HG02852 (cell line): Measurements from ENCODE around the gene ATG16L1.
A peak's percentile ranks its signal among the peaks of the same experiment; 100 is the strongest.

Experiments used
- ATAC-seq: cut with Tn5 transposase; IDR thresholded peaks from one replicate; pipeline ENCODE4 v1.9.1; 2021; ENCODE audit warnings: mild to moderate bottlenecking, moderate library complexity; ENCODE audit not compliant: unreplicated experiment

ATG16L1 gene

DNA sequence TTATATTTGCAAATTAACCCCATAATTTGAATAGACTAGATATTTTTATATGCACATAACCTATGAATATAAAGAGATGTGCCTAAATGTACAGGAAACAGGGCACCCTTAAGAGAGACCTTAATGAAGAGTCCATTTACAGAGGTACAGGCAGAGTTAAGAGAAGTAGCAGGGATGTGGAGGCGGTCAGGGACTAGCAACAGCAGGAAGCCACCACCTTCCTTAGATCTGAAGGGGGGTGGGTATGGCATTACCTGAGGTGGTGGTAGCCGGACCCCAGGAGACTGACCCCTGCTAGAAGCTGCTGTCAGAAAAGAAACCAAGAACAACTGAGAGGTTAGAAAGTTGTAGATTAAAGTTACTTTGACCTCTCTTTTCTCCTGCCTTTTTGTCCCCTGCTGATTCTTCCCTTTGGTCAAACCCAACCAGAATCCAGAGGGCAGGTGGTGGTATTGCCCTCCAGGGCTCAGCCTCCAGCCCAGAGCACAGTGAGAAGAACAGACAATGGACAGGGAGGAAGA, 24.9 kb upstream of the ATG16L1 start:
- no peak for ATAC-seq

- ATAC-seq: no peak
Measured at GRCh38 chr2:233227346-233227978, 24.0 kb upstream of the ATG16L1 start.

DNA sequence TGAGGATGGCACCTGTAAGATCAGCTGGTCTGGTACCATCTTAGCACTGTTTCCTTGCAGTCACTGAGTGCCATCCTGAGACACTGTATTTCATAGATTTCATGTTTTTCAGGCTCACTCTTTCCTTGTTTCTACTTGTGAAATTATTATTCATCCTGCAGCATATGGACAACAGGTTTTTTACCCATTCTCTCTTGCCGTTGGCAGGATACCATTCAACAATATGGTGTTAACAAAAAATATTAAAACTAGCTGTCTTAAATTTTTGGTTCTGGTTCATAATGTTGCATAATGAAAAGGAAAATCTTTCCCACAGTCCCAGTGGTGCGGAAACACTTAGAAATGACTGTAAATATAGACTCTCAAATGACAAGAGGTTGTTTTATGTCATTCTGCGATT, 23.1 kb upstream of the ATG16L1 start:
- no peak for ATAC-seq

DNA sequence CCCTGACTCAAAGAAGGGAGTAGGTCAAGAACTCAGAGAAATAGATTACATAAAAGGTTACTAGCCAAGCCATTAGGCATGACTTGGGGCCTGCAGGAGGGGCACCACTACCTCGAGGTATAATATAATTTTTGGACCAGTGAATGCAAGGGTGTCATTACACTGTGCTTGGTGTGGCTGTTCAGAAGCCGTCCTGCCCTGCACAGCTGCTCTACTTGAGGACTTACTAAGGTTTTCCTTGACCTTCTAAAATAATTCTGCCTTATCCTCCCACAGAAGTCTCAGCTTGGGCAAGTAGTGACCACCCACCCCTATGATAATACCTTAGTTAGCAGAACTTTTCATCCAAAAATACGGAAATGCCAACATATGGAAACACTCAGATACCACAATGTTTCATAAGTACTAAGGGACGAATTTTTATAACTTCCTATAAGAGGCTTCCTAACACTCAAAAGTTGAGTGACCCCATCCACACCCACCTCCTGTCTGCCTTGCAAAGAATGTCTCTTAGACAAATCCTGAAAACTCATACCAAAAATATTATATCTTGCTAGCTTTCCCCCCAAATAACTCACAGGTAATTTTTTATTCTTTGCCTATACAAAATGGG, 17.7 kb upstream of the ATG16L1 start:
- no peak for ATAC-seq

GRCh38 chr2:233234264-233234663, 17.2 kb upstream of the ATG16L1 start:
- ATAC-seq: no peak

GRCh38 chr2:233234996-233235395, 16.5 kb upstream of the ATG16L1 start:
- ATAC-seq: no peak

GRCh38 chr2:233235977-233236376, 15.5 kb upstream of the ATG16L1 start:
- no peak for ATAC-seq

- no peak for ATAC-seq
Measured at GRCh38 chr2:233236820-233237589, 14.5 kb upstream of the ATG16L1 start.

GRCh38 chr2:233240897-233241296, 10.6 kb upstream of the ATG16L1 start:
- no peak for ATAC-seq

GRCh38 chr2:233241803-233242202, 9.7 kb upstream of the ATG16L1 start:
- ATAC-seq: no peak

GRCh38 chr2:233242231-233242927, 9.1 kb upstream of the ATG16L1 start:
- ATAC-seq: no peak

GRCh38 chr2:233243348-233243747, 8.1 kb upstream of the ATG16L1 start:
- no peak for ATAC-seq

GRCh38 chr2:233244818-233245217, 6.7 kb upstream of the ATG16L1 start:
- ATAC-seq: no peak

DNA sequence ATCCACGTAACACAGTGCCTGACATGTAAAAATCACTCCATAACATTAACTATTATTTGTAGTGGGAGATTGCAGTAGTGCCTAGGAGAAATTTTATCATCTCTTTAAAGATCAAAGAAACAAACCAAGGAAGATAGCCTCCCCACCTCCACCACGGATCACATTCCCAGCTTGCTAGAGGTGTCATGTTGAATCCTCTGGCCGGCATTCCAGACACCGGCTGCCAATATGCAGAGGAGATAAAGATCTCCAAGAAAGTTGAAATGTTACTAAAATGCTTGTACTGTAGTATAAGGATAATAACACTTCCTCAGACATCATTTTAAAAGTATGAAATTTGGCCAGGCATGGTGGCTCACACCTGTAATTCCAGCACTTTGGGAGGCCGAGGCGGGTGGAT, 6.1 kb upstream of the ATG16L1 start:
- ATAC-seq: no peak

DNA sequence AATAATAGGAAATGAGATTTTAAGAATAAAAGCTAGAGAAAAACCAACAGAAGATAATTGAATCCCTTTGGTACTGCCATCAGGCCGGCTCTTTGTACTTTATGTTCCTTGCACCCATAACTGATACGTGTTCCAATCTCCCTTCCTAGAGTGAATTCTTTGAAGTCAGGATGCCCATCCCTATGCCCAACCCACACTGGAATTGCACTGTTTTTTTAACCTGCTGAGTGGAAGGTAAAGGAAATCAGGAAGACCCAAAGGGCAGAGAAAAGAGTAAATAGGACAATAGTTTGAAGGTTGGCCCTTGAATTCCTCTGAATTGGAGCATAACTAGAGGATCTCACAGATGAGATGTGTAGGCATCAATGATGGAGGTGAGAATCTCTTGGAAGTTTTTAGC, 4.4 kb upstream of the ATG16L1 start:
- no peak for ATAC-seq

DNA sequence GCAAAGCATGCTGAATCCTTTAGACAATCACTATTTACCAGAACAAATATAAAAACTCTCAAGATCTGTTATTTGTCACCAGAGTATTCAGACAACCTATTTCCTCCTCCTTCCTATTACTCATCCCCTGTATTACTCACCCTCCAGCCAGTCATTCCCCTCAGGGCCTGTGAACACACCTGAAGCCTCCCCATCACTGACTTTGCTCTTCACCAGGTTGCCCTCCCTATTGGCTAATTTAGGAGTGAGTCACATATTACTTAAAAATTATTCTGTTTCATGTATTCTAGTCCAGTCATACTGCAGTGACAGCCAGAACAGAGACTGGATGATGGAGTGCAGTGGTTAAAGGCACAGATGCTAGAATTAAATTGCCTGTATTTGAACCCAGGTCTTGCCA, 3.7 kb upstream of the ATG16L1 start:
- ATAC-seq: no peak

- ATAC-seq: no peak
Measured at GRCh38 chr2:233248999-233249398, 2.5 kb upstream of the ATG16L1 start.

GRCh38 chr2:233250568-233250967, 905 bp upstream of the ATG16L1 start:
- no peak for ATAC-seq

- peak; percentile 24 for ATAC-seq
Measured at GRCh38 chr2:233250985-233251305, 528 bp upstream of the ATG16L1 start.

DNA sequence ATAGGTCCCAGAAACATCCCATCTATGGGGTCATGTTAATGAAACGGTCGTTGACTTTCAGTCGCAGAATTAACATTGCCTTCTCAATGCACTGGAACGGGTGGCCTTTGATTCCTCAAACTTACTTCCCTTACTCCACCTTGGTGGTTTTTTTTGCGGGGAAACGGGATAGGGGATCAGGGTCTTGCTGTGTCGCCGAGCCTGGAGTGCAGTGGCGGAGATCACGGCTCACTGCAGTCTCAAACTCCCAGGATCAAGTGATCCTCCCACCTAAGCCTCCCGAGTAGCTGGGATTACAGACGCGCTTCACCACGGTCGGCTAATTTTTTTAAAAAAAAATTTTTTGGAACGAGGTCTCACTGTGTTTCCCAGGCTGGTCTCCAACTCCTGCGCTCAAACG, 754 bp downstream of the ATG16L1 start:
- peak; percentile 2 for ATAC-seq

GRCh38 chr2:233255151-233255550, 3.7 kb downstream of the ATG16L1 start:
- ATAC-seq: no peak

DNA sequence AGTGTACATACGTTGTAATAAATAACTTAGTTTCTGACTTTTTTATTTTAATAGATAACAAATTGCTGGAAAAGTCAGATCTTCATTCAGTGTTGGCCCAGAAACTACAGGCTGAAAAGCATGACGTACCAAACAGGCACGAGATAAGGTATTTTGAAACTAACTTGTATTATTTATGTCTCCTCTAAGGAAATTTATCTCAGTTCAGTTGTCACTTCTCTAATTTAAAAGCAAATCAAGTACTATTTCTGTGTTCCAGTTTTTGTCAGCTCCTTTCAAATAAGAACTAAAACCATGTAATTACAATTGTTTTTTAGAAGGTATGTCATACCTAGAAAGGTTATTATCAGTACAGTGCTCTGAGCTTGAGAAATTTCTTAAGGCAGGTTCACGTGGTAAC, 4.6 kb downstream of the ATG16L1 start:
- no peak for ATAC-seq
